Stimulated activated CD4-positive, alpha-beta T cell treated with anti-CD3 and anti-CD28 coated beads, Interleukin-2, amount 100 ng/mL, for 24 hours (primary cell): ENCODE results near the gene PKHD1.

Experiments used
- DNase-seq, 2 donors: peaks; one replicate each; pipeline ENCODE4 v3.0.0-alpha.2; 2020

PKHD1 gene

GRCh38 chr6:51846531-51846930, 240.9 kb downstream of the PKHD1 start:
- DNase-seq: no peak

- no peak for DNase-seq
These were observed 243.1 kb downstream of the PKHD1 start for GRCh38 chr6:51844336-51844735.

GRCh38 chr6:51843456-51844056, 243.9 kb downstream of the PKHD1 start:
- DNase-seq: no peak

- DNase-seq: no peak
These were observed 244.5 kb downstream of the PKHD1 start for GRCh38 chr6:51842804-51843378.

GRCh38 chr6:51842061-51842803, 245.2 kb downstream of the PKHD1 start:
- no peak for DNase-seq

- no peak for DNase-seq
These were observed 245.8 kb downstream of the PKHD1 start for GRCh38 chr6:51841626-51842025.

GRCh38 chr6:51839726-51840374, 247.6 kb downstream of the PKHD1 start:
- DNase-seq: no peak

- no peak for DNase-seq
These were observed 256.7 kb downstream of the PKHD1 start for GRCh38 chr6:51830666-51831065.

- no peak for DNase-seq
These were observed 259.8 kb downstream of the PKHD1 start for GRCh38 chr6:51827580-51827979.

GRCh38 chr6:51824940-51825339, 262.5 kb downstream of the PKHD1 start:
- DNase-seq: no peak

GRCh38 chr6:51820555-51820954, 266.9 kb downstream of the PKHD1 start:
- DNase-seq: no peak

GRCh38 chr6:51818520-51819022, 268.8 kb downstream of the PKHD1 start:
- no peak for DNase-seq

- DNase-seq: no peak
These were observed 269.6 kb downstream of the PKHD1 start for GRCh38 chr6:51817832-51818231.

GRCh38 chr6:51814418-51814817, 273.0 kb downstream of the PKHD1 start:
- no peak for DNase-seq

- DNase-seq: no peak
These were observed 273.5 kb downstream of the PKHD1 start for GRCh38 chr6:51813904-51814303.

- no peak for DNase-seq
These were observed 275.2 kb downstream of the PKHD1 start for GRCh38 chr6:51812231-51812630.

GRCh38 chr6:51805517-51805916, 281.9 kb downstream of the PKHD1 start:
- no peak for DNase-seq

GRCh38 chr6:51800603-51801002, 286.8 kb downstream of the PKHD1 start:
- no peak for DNase-seq

- no peak for DNase-seq
These were observed 294.0 kb downstream of the PKHD1 start for GRCh38 chr6:51793393-51793792.

GRCh38 chr6:51792273-51793030, 295.0 kb downstream of the PKHD1 start:
- no peak for DNase-seq

GRCh38 chr6:51790946-51791345, 296.5 kb downstream of the PKHD1 start:
- DNase-seq: no peak

- DNase-seq: no peak
These were observed 299.3 kb downstream of the PKHD1 start for GRCh38 chr6:51788121-51788520.

GRCh38 chr6:51778666-51779065, 308.7 kb downstream of the PKHD1 start:
- DNase-seq: no peak
